H1 (cell line): Measurements from ENCODE around the gene FARS2. TPM values are rescaled to one million over a fixed set of nuclear protein-coding genes. Genes with fewer than 3 reads are reported as not detected.

ENCODE experiments used
- CTCF ChIA-PET: fragments of 300-600 bp; sonication (Branson Sonifier 250); formaldehyde crosslinking; loops from one replicate; lab custom pipeline; 2021; ENCODE audit not compliant: partially characterized antibody; lab: Charles Lee
- POLR2A ChIA-PET: fragments of 300-600 bp; sonication (Branson Sonifier 250); formaldehyde crosslinking; loops from one replicate; lab custom pipeline; 2021; ENCODE audit warnings: inconsistent platforms; ENCODE audit not compliant: partially characterized antibody; lab: Charles Lee
- DNase-seq, 2 experiments: peaks; one replicate each; pipeline versions ENCODE4 v3.0.0 to v3.0.0-alpha.2; 2010 to 2022; ENCODE audit warnings: low spot score in 2 of 2, low read depth in 1 of 2, mixed read lengths in 1 of 2
- FAIRE-seq: peaks from 2 replicates; lab custom pipeline; 2011; peaks lifted over from hg19 to GRCh38; lab: Jason Lieb, UNC
- H2AFZ ChIP-seq: 2 replicates; pipeline ENCODE4 v1.8.1; 2012; ENCODE audit warnings: low read length, inconsistent platforms
- H2AK5ac ChIP-seq: 2 replicates; pipeline ENCODE4 v1.6.1; 2013; ENCODE audit warnings: low read depth, low read length
- H2BK120ac ChIP-seq: replicated peaks from 2 replicates; pipeline ENCODE3; 2013; ENCODE audit warnings: low read depth, low read length, inconsistent platforms
- H2BK12ac ChIP-seq: 2 replicates; pipeline ENCODE4 v1.6.1; 2013; ENCODE audit warnings: low read depth, low read length
- H2BK15ac ChIP-seq: 2 replicates; pipeline ENCODE4 v1.6.1; 2013; ENCODE audit warnings: low read length
- H2BK20ac ChIP-seq: 2 replicates; pipeline ENCODE4 v1.6.1; 2013; ENCODE audit warnings: low read length
- H2BK5ac ChIP-seq: 2 replicates; pipeline ENCODE4 v1.6.1; 2013; ENCODE audit warnings: low read depth, low read length
- H3K14ac ChIP-seq: 2 replicates; pipeline ENCODE4 v1.6.1; 2013; ENCODE audit warnings: inconsistent platforms; ENCODE audit not compliant: insufficient read length
- H3K18ac ChIP-seq: 2 replicates; pipeline ENCODE4 v1.6.1; 2013; ENCODE audit warnings: low read length; ENCODE audit errors: extremely low read depth
- H3K23ac ChIP-seq: 2 replicates; pipeline ENCODE4 v1.6.1; 2013; ENCODE audit warnings: inconsistent platforms; ENCODE audit not compliant: insufficient read length
- H3K23me2 ChIP-seq: 2 replicates; pipeline ENCODE4 v1.6.1; 2013; ENCODE audit warnings: low read depth, low read length
- H3K27ac ChIP-seq: 2 replicates; pipeline ENCODE4 v1.6.1; 2011; ENCODE audit warnings: low read depth, low read length, inconsistent platforms
- H3K27me3 ChIP-seq, 4 experiments: replicated peaks in 1 of 4; 1 replicate in 1 of 4; 2 replicates in 3 of 4; pipeline versions ENCODE4 v1.6.1 to v1.8.1; 2011 to 2013; ENCODE audit warnings: low read length in 3 of 4, mild to moderate bottlenecking in 3 of 4, inconsistent platforms in 2 of 4, mixed read lengths in 2 of 4, moderate library complexity in 1 of 4; ENCODE audit not compliant: control insufficient read depth in 3 of 4, insufficient read depth in 3 of 4; ENCODE audit errors: extremely low read depth in 1 of 4
- H3K36me3 ChIP-seq, 4 experiments: 2 replicates each; pipeline versions ENCODE4 v1.6.1 to v1.8.1; 2011 to 2013; ENCODE audit warnings: mild to moderate bottlenecking in 4 of 4, low read length in 3 of 4, moderate library complexity in 2 of 4, control low read depth in 1 of 4, inconsistent platforms in 1 of 4; ENCODE audit not compliant: insufficient read depth in 4 of 4, control insufficient read depth in 2 of 4
- H3K4ac ChIP-seq: replicated peaks from 2 replicates; pipeline ENCODE3; 2013; ENCODE audit warnings: low read length, low read depth, mixed read lengths, inconsistent platforms; ENCODE audit not compliant: insufficient read length
- H3K4me1 ChIP-seq, 4 experiments: replicated peaks in 1 of 4; 1 replicate in 1 of 4; 2 replicates in 3 of 4; pipeline versions ENCODE4 v1.6.1 to v1.8.1; 2011 to 2013; ENCODE audit warnings: low read length in 3 of 4, inconsistent platforms in 2 of 4, mixed read lengths in 1 of 4; ENCODE audit not compliant: insufficient read depth in 4 of 4, control insufficient read depth in 3 of 4
- H3K4me2 ChIP-seq, 2 experiments: 2 replicates each; pipeline versions ENCODE4 v1.6.1 to v1.8.1; 2011 to 2013; ENCODE audit warnings: low read depth in 2 of 2, low read length in 2 of 2, control low read depth in 1 of 2, inconsistent platforms in 1 of 2, mild to moderate bottlenecking in 1 of 2; ENCODE audit not compliant: insufficient read depth in 1 of 2
- H3K4me3 ChIP-seq, 4 experiments: fragments of 200-600, 300-600 bp in 1 of 4; sonication (generic), shearing (Covaris generic), sonication (Bioruptor Twin) in 1 of 4; 2 replicates each; pipeline versions ENCODE4 v1.5.1 to v1.8.1; 2011 to 2016; ENCODE audit warnings: low read length in 4 of 4, low read depth in 3 of 4, control low read depth in 2 of 4, inconsistent platforms in 2 of 4, mild to moderate bottlenecking in 2 of 4, mixed read lengths in 1 of 4, moderate library complexity in 1 of 4; ENCODE audit not compliant: insufficient read depth in 2 of 4; ENCODE audit errors: extremely low read depth in 1 of 4
- H3K56ac ChIP-seq: replicated peaks from 2 replicates; pipeline ENCODE3; 2013; ENCODE audit warnings: low read depth, mild to moderate bottlenecking, mixed read lengths, low read length, inconsistent platforms; ENCODE audit not compliant: insufficient read length
- H3K79me1 ChIP-seq: 2 replicates; pipeline ENCODE4 v1.6.1; 2013; ENCODE audit warnings: low read depth, low read length, control low read depth
- H3K79me2 ChIP-seq, 2 experiments: 2 replicates each; pipeline versions ENCODE4 v1.6.1 to v1.8.1; 2012 to 2013; ENCODE audit warnings: low read length in 2 of 2, mild to moderate bottlenecking in 2 of 2, inconsistent platforms in 1 of 2; ENCODE audit not compliant: insufficient read depth in 2 of 2, control insufficient read depth in 1 of 2
- H3K9ac ChIP-seq, 4 experiments: replicated peaks in 1 of 4; 1 replicate in 1 of 4; 2 replicates in 3 of 4; pipeline versions ENCODE4 v1.6.1 to v1.8.1; 2011 to 2013; ENCODE audit warnings: low read depth in 3 of 4, low read length in 3 of 4, control low read depth in 2 of 4, mild to moderate bottlenecking in 2 of 4, moderate library complexity in 2 of 4, inconsistent platforms in 1 of 4; ENCODE audit errors: extremely low read depth in 1 of 4
- H3K9me3 ChIP-seq, 2 experiments: 2 replicates each; pipeline versions ENCODE4 v1.6.1 to v1.8.1; 2012 to 2013; ENCODE audit warnings: mild to moderate bottlenecking in 2 of 2, moderate library complexity in 2 of 2, control low read depth in 1 of 2, inconsistent platforms in 1 of 2, low read depth in 1 of 2, low read length in 1 of 2, mixed read lengths in 1 of 2; ENCODE audit not compliant: insufficient read depth in 2 of 2
- H4K20me1 ChIP-seq, 2 experiments: replicated peaks in 1 of 2; 2 replicates each; pipeline versions ENCODE3 to v1.8.1; 2011 to 2013; ENCODE audit warnings: inconsistent platforms in 2 of 2, low read length in 2 of 2, mild to moderate bottlenecking in 1 of 2; ENCODE audit not compliant: insufficient read depth in 2 of 2, control insufficient read depth in 1 of 2
- H4K5ac ChIP-seq: 2 replicates; pipeline ENCODE4 v1.6.1; 2013; ENCODE audit warnings: low read length, low read depth, mixed read lengths, inconsistent platforms; ENCODE audit not compliant: insufficient read length
- H4K8ac ChIP-seq: 2 replicates; pipeline ENCODE4 v1.8.0; 2013; ENCODE audit warnings: mild to moderate bottlenecking, moderate library complexity, low read length, inconsistent platforms; ENCODE audit not compliant: insufficient read depth; ENCODE audit errors: extremely low read depth
- H4K91ac ChIP-seq: replicated peaks from 2 replicates; pipeline ENCODE3; 2013; ENCODE audit warnings: low read length, mixed read lengths, inconsistent platforms; ENCODE audit not compliant: insufficient read length
- POLR2A ChIP-seq, 2 experiments: IDR thresholded peaks; 1 replicate in 1 of 2; 2 replicates in 1 of 2; pipeline ENCODE4 v1.6.1; 2011; ENCODE audit warnings: low read depth in 2 of 2, low read length in 2 of 2, mild to moderate bottlenecking in 2 of 2; ENCODE audit errors: control extremely low read depth in 1 of 2
- POLR2AphosphoS5 ChIP-seq: IDR thresholded peaks from 2 replicates; pipeline ENCODE4 v1.6.1; 2011; ENCODE audit warnings: low read depth, low read length
- SAP30 ChIP-seq: fragments of 300-600 bp; sonication (generic); IDR thresholded peaks from 2 replicates; pipeline ENCODE4 v1.7.1; 2012; ENCODE audit warnings: low read length, moderate library complexity, mild to moderate bottlenecking, inconsistent platforms; ENCODE audit not compliant: insufficient read depth, insufficient replicate concordance
- SP2 ChIP-seq: IDR thresholded peaks from 2 replicates; pipeline ENCODE4 v1.6.1; 2012; ENCODE audit warnings: mild to moderate bottlenecking, low read length, inconsistent platforms
- WGBS, 2 experiments: shearing (Covaris generic) in 1 of 2; methylation state at CpG; one replicate each; pipeline versions ENCODE4 v1.1.6 to v1.1.7; 2013 to 2015; ENCODE audit warnings: low lambda C conversion rate in 2 of 2, mixed read lengths in 2 of 2, inconsistent platforms in 1 of 2, low coverage in 1 of 2, missing lambda C conversion rate in 1 of 2; ENCODE audit not compliant: insufficient replicate concordance in 2 of 2, insufficient coverage in 1 of 2, insufficient read length in 1 of 2; ENCODE audit errors: extremely low coverage in 1 of 2, missing lambda C conversion rate in 1 of 2; 5-methylcytosine and 5-hydroxymethylcytosine counted together
- polyA plus RNA-seq, 7 experiments: library from polyadenylated mRNA; depleted of rRNA in 3 of 7; stranded (reverse) in 5 of 7; unstranded in 2 of 7; fragments of >200 nt in 5 of 7; fragments of 200-250 nt in 2 of 7; gene quantifications; 1 replicate in 5 of 7; 2 replicates in 1 of 7; 4 replicates in 1 of 7; pipeline versions ENCODE4 v1.2.1 to v1.2.3, GENCODE V29; 2011 to 2013; ENCODE audit warnings: missing spikeins in 2 of 7, mixed read lengths in 2 of 7
- total RNA-seq: library from RNA; stranded (reverse); fragmentation: NEBNext Ultra II Directional; extraction: Animal tissue kit (Norgen Biotek cat#: 25700); gene quantifications from 2 replicates; pipeline ENCODE4 v1.2.1, GENCODE V29; 2021
- TF ChIP-seq, protein P1 (sequence below): IDR thresholded peaks from 2 replicates; pipeline ENCODE4 v1.6.1; 2012; ENCODE audit warnings: inconsistent platforms

FARS2 gene
- total and polyA plus RNA-seq, 2 of the 8 experiments (the other 6 are each of a cell fraction or from before 2014, with no cell fraction given) = 11.7 to 14.4 TPM

- no peaks in the 10 kb centered on the region for H3K27me3 ChIP-seq
- H4K91ac ChIP-seq = no peak overlapping the region
- H4K8ac ChIP-seq = no peak overlapping the region
- no peak overlapping the region for H3K14ac ChIP-seq
- no peaks in the 10 kb centered on the region; a peak in 1 of 4 replicates for H3K9me3 ChIP-seq
- peak; percentile 19 for FAIRE-seq
- H3K23me2 ChIP-seq = peaks cover 9% of the 10 kb centered on the region
- TF ChIP-seq, protein P1, sequence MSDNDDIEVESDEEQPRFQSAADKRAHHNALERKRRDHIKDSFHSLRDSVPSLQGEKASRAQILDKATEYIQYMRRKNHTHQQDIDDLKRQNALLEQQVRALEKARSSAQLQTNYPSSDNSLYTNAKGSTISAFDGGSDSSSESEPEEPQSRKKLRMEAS = peak; percentile 60
- peak; percentile 67 for TF ChIP-seq POLR2AphosphoS5
- peak; percentile 29 for TF ChIP-seq SAP30
- peak in 1 of 2 experiments; percentile 41; a peak in 2 of 3 replicates for TF ChIP-seq POLR2A (IDR thresholded peaks at IDR 0.05; ENCODE audit: control extremely low read depth in 1 of 2, low read depth in 2 of 2, low read length in 2 of 2)
- no peak for TF ChIP-seq SP2
- TF ChIP-seq, all 59 proteins: peak for 4
- H3K4me3 ChIP-seq = peak overlapping the region; percentile 73 to 92 (median 82)
- H4K5ac ChIP-seq = no peak overlapping the region
- H2AK5ac ChIP-seq = no peak overlapping the region
- H2BK15ac ChIP-seq = no peak overlapping the region
- H2BK20ac ChIP-seq = no peak overlapping the region
- peaks cover 0 to 8% (median 2%) of the 10 kb centered on the region in 4 experiments; a peak in 3 of 8 replicates for H3K36me3 ChIP-seq
- H2BK12ac ChIP-seq = no peak overlapping the region
- no peak overlapping the region; the same call in 1 of the 2 replicates for H2BK5ac ChIP-seq
- peak overlapping the region; percentile 54 for H3K27ac ChIP-seq
- H3K23ac ChIP-seq = no peak overlapping the region
- H3K79me2 ChIP-seq = peaks cover 0 to 63% of the 10 kb centered on the region in 2 experiments; a peak in 2 of 4 replicates
- POLR2A ChIA-PET = interaction anchor here (0.5 to 2.6 kb wide), 18 partner anchors 9 to 523 kb away, joined by 3 to 13 read pairs (median 3); no protein-coding TSS in a partner anchor
- H4K20me1 ChIP-seq = peaks cover 0 to 5% of the 10 kb centered on the region in 2 experiments
- H3K9ac ChIP-seq = peak overlapping the region; percentile 43 to 97 (median 96)
- no peak overlapping the region for H3K4ac ChIP-seq
- peak overlapping the region; percentile 84 to 91 for H3K4me2 ChIP-seq
- CTCF ChIA-PET = no interaction called here
- no peak overlapping the region for H3K18ac ChIP-seq
- no peak overlapping the region for H3K56ac ChIP-seq
- no peak overlapping the region for H2BK120ac ChIP-seq
- peaks cover 6% of the 10 kb centered on the region; the same call in 1 of the 2 replicates for H3K79me1 ChIP-seq
- peaks cover 0 to 1% (median 0%) of the 10 kb centered on the region in 4 experiments; a peak in 1 of 7 replicates for H3K4me1 ChIP-seq
- WGBS, 2 experiments = 9% methylated on average over 5 of the region's 22 CpGs; no CpG with 5 or more reads in 1 of the 2 experiments
- no peak for DNase-seq
- peak overlapping the region; percentile 83 for H2AFZ ChIP-seq
Measured at GRCh38 chr6:5260111-5260620, 1.1 kb upstream of the FARS2 start.
